Neural progenitor cell (in vitro differentiated cells): ENCODE data around the gene BOD1L2.

ENCODE experiments used
- CTCF ChIP-seq: fragments of 200-600 bp; sonication (generic); IDR thresholded peaks from 2 replicates; pipeline ENCODE4 v1.5.1; 2017; ENCODE audit warnings: antibody characterized with exemption, mild to moderate bottlenecking
- EZH2 ChIP-seq: fragments of 200-600 bp; sonication (generic); IDR thresholded peaks from 2 replicates; pipeline ENCODE4 v1.6.1; 2017; ENCODE audit warnings: antibody characterized with exemption, mild to moderate bottlenecking, moderate library complexity
- EZH2phosphoT487 ChIP-seq: fragments of 200-600 bp; sonication (generic); IDR thresholded peaks from 2 replicates; pipeline ENCODE4 v1.6.1; 2017; ENCODE audit warnings: antibody characterized with exemption

GRCh38 chr18:57125627-57126026, 21.3 kb upstream of the BOD1L2 start:
- TF ChIP-seq CTCF (no peak), EZH2phosphoT487 (no peak), EZH2 (no peak)
